Measurements from ENCODE around the gene FAM222B.
A peak's percentile ranks its signal among the peaks of the same experiment; 100 is the strongest.
"Not testable (repeated sequence)": the region's sequence is repeated elsewhere in the genome, so short reads cannot be mapped to it uniquely, and the experiment has no call there.

FAM222B gene

GRCh38 chr17:28724500-28725165, 118.0 kb downstream of the FAM222B start:
- Histone ChIP-seq H3K9me2 (replicated peaks; ENCODE audit: control insufficient read depth, low read length) (no peaks in the 10 kb centered on the region), H3K4me3 (ENCODE audit: low read length) (peak overlapping the region; percentile 94), H3K79me2 (ENCODE audit: control insufficient read depth, low read length) (peaks cover 50% of the 10 kb centered on the region), H3K36me3 (ENCODE audit: control insufficient read depth, low read length) (peaks cover 60% of the 10 kb centered on the region), H3F3A (ENCODE audit: control insufficient read depth, insufficient read depth) (peaks cover 70% of the 10 kb centered on the region), H3K9me3 (ENCODE audit: control insufficient read depth, insufficient read depth, low read length) (no peaks in the 10 kb centered on the region), H3K27ac (ENCODE audit: low read depth, low read length) (peak overlapping the region; percentile 93), H4K20me1 (ENCODE audit: control insufficient read depth, insufficient read depth, low read depth, low read length) (peaks cover 22% of the 10 kb centered on the region), H3K4me1 (ENCODE audit: control insufficient read depth, low read length) (peaks cover 66% of the 10 kb centered on the region), H3K4me2 (ENCODE audit: low read length) (peak overlapping the region; percentile 100), H3K27me3 (ENCODE audit: control insufficient read depth, low read length) (0 out of 2 replicates have a peak, but pooled peaks cover 3% of the 10 kb centered on the region)
- TF ChIP-seq, protein P1, sequence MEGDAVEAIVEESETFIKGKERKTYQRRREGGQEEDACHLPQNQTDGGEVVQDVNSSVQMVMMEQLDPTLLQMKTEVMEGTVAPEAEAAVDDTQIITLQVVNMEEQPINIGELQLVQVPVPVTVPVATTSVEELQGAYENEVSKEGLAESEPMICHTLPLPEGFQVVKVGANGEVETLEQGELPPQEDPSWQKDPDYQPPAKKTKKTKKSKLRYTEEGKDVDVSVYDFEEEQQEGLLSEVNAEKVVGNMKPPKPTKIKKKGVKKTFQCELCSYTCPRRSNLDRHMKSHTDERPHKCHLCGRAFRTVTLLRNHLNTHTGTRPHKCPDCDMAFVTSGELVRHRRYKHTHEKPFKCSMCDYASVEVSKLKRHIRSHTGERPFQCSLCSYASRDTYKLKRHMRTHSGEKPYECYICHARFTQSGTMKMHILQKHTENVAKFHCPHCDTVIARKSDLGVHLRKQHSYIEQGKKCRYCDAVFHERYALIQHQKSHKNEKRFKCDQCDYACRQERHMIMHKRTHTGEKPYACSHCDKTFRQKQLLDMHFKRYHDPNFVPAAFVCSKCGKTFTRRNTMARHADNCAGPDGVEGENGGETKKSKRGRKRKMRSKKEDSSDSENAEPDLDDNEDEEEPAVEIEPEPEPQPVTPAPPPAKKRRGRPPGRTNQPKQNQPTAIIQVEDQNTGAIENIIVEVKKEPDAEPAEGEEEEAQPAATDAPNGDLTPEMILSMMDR (IDR thresholded peaks at IDR 0.05; ENCODE audit: low read depth, low read length, poor library complexity, severe bottlenecking): no peak
- no peak for TF ChIP-seq EZH2phosphoT487 (IDR thresholded peaks at IDR 0.05; ENCODE audit: borderline replicate concordance, low read length)

GRCh38 chr17:28723836-28724499, 118.6 kb downstream of the FAM222B start:
- not testable (repeated sequence) for H3K9me2 ChIP-seq (replicated peaks; ENCODE audit: control insufficient read depth, low read length); H3K9me3 ChIP-seq (ENCODE audit: control insufficient read depth, insufficient read depth, low read length); H3K27me3 ChIP-seq (ENCODE audit: control insufficient read depth, low read length)
- H3K4me3 ChIP-seq (ENCODE audit: low read length): peak overlapping the region; percentile 94
- H3K79me2 ChIP-seq (ENCODE audit: control insufficient read depth, low read length): peaks cover 50% of the 10 kb centered on the region
- H3F3A ChIP-seq (ENCODE audit: control insufficient read depth, insufficient read depth): peaks cover 67% of the 10 kb centered on the region
- H3K4me1 ChIP-seq (ENCODE audit: control insufficient read depth, low read length): peaks cover 59% of the 10 kb centered on the region
- peak overlapping the region; percentile 100 for H3K4me2 ChIP-seq (ENCODE audit: low read length)
- peak overlapping the region; percentile 93 for H3K27ac ChIP-seq (ENCODE audit: low read depth, low read length)
- peaks cover 22% of the 10 kb centered on the region for H4K20me1 ChIP-seq (ENCODE audit: control insufficient read depth, insufficient read depth, low read depth, low read length)
- H3K36me3 ChIP-seq (ENCODE audit: control insufficient read depth, low read length): peaks cover 60% of the 10 kb centered on the region

- peaks cover 61% of the 10 kb centered on the region for H3K4me1 ChIP-seq (ENCODE audit: control insufficient read depth, low read length)
- H3K4me2 ChIP-seq (ENCODE audit: low read length): peak overlapping the region; percentile 100
- H3K27me3 ChIP-seq (ENCODE audit: control insufficient read depth, low read length): 0 out of 2 replicates have a peak, but pooled peaks cover 3% of the 10 kb centered on the region
- TF ChIP-seq, protein P1 (IDR thresholded peaks at IDR 0.05; ENCODE audit: low read depth, low read length, poor library complexity, severe bottlenecking): no peak
- TF ChIP-seq EZH2phosphoT487 (IDR thresholded peaks at IDR 0.05; ENCODE audit: borderline replicate concordance, low read length): no peak
- no peaks in the 10 kb centered on the region for H3K9me3 ChIP-seq (ENCODE audit: control insufficient read depth, insufficient read depth, low read length)
- peaks cover 22% of the 10 kb centered on the region for H4K20me1 ChIP-seq (ENCODE audit: control insufficient read depth, insufficient read depth, low read depth, low read length)
- peaks cover 64% of the 10 kb centered on the region for H3F3A ChIP-seq (ENCODE audit: control insufficient read depth, insufficient read depth)
- no peaks in the 10 kb centered on the region for H3K9me2 ChIP-seq (replicated peaks; ENCODE audit: control insufficient read depth, low read length)
- peaks cover 60% of the 10 kb centered on the region for H3K36me3 ChIP-seq (ENCODE audit: control insufficient read depth, low read length)
- H3K4me3 ChIP-seq (ENCODE audit: low read length): peak overlapping the region; percentile 98
- peaks cover 56% of the 10 kb centered on the region for H3K79me2 ChIP-seq (ENCODE audit: control insufficient read depth, low read length)
- H3K27ac ChIP-seq (ENCODE audit: low read depth, low read length): peak overlapping the region; percentile 93
These were observed 119.3 kb downstream of the FAM222B start for GRCh38 chr17:28723159-28723835.

Measured in DOHH2 (cell line).